ENCODE data around the gene TIE1. TPM values are rescaled to one million over a fixed set of nuclear protein-coding genes. Genes with fewer than 3 reads are reported as not detected.

TIE1 gene
- total RNA-seq = 10 to 100 TPM; 19.2 to 65.1 (median 28.4) TPM
- polyA plus RNA-seq = 10 to 100 TPM; 25.1 to 37.6 TPM
- long read RNA-seq, donor 1, transcript TIE1-201 (23 exons, 3,882 nt) = major isoform, 15 of 41 reads
- long read RNA-seq, donor 1, partial matches to known transcripts = 16 of 41 reads
- long read RNA-seq, donor 1, other reads (novel, unspliced or antisense) = 9 of 41 reads
- long read RNA-seq, donor 2, transcript TIE1-201 (23 exons, 3,882 nt) = major isoform, 28 of 86 reads
- long read RNA-seq, donor 2, partial matches to known transcripts = 26 of 86 reads
- long read RNA-seq, donor 2, other reads (novel, unspliced or antisense) = 32 of 86 reads
- long read RNA-seq, donor 3, transcript TIE1-201 (23 exons, 3,882 nt) = major isoform, 19 of 55 reads
- long read RNA-seq, donor 3, partial matches to known transcripts = 18 of 55 reads
- long read RNA-seq, donor 3, other reads (novel, unspliced or antisense) = 18 of 55 reads

DNA sequence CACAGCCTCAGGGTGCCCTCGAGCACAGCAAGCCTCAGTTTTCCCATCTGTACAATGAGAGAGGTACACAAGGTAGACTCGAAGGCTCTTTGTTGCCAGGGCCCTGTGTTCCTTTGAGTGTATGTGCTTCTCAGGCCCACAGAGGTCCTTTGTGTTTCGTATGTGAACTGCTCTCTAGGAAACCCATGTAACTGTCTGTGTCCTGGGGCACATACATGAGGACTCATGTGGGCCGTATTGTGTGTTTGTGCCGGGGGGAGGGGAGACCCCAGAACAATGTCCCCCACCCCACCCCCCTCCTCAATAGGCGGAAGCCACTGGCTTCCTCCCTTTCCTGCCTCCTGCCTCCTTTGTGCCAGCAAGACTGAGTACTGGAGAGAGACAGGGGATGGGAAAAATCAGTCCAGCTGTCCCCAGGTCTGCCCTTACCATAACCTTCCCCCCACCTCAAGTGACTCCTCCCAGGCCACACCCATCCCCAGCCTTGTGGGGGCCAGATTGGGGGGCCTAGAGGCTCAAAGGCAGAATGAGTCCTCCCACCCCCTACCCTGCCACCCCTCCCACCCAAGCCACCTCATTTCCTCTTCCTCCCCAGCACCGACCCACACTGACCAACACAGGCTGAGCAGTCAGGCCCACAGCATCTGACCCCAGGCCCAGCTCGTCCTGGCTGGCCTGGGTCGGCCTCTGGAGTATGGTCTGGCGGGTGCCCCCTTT, at the start of gene TIE1:
TSS of gene TIE1 (plus strand) at position 605 of the 717 bp plus-strand sequence. CDS start at position 695, 90 bp downstream.
- peak in 1 of 2 donors; percentile 57 for TF ChIP-seq POLR2A (IDR thresholded peaks at IDR 0.05)
- TF ChIP-seq, protein P1, sequence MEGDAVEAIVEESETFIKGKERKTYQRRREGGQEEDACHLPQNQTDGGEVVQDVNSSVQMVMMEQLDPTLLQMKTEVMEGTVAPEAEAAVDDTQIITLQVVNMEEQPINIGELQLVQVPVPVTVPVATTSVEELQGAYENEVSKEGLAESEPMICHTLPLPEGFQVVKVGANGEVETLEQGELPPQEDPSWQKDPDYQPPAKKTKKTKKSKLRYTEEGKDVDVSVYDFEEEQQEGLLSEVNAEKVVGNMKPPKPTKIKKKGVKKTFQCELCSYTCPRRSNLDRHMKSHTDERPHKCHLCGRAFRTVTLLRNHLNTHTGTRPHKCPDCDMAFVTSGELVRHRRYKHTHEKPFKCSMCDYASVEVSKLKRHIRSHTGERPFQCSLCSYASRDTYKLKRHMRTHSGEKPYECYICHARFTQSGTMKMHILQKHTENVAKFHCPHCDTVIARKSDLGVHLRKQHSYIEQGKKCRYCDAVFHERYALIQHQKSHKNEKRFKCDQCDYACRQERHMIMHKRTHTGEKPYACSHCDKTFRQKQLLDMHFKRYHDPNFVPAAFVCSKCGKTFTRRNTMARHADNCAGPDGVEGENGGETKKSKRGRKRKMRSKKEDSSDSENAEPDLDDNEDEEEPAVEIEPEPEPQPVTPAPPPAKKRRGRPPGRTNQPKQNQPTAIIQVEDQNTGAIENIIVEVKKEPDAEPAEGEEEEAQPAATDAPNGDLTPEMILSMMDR (IDR thresholded peaks at IDR 0.05) = no peak
- DNase-seq (peak in 4 of 5 donors; percentile 46 to 76 (median 72)), ATAC-seq (peak; percentile 60 to 89 (median 68))
- no peaks in the 10 kb centered on the region for H3K9me3 ChIP-seq
- 54 to 63% (median 61%) methylated on average over 9 to 10 of the region's 10 CpGs for WGBS, 4 donors
- intact Hi-C loops (cut with DNase I) = loop anchor here in 4 of 10 donors (5.0 kb wide), 5 partner anchors 42 to 67 kb away; partner anchors contain the start of gene ELOVL1 (in 1 of the 4)
- H3K27ac ChIP-seq = peak within 1 kb of the TSS; percentile 66 to 93 (median 80)
- no peaks in the 10 kb centered on the region for H3K27me3 ChIP-seq
- H3K4me3 ChIP-seq = peak within 1 kb of the TSS; percentile 27 to 66 (median 52)
- H3K4me1 ChIP-seq = peaks cover 0 to 54% (median 37%) of the 10 kb centered on the region in 12 donors
- H3K36me3 ChIP-seq = peaks cover 0 to 6% (median 0%) of the 10 kb centered on the region in 9 donors

DNA sequence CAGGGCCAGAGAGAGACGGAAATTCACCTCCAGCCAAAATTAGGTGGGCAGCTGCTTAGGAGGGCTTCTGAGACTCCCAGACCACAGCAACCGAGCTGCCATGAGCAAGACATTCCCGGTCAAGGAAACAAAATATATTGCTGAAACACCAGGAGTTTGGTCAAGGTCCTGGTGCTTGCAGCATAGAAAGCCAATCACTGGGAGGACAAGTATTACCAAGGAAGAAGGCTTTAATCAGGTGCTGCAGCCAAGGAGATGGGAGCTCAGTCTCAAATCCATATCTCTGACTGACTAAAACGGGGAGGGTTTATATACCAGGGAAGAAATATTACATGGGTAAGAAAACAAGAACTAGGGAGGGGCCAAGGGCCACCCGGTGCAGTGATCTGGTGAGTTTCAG, 49.8 kb upstream of the TIE1 start:
- H3K4me3 ChIP-seq = no peak overlapping the region
- H3K27me3 ChIP-seq = no peaks in the 10 kb centered on the region
- no peaks in the 10 kb centered on the region for H3K36me3 ChIP-seq
- intact Hi-C loops (cut with DNase I) = no loop called here
- WGBS, 4 donors = 89 to 92% (median 90%) methylated on average over 5 of the region's 5 CpGs
- no peak overlapping the region for H3K27ac ChIP-seq
- DNase-seq (no peak), ATAC-seq (no peak)
- H3K9me3 ChIP-seq = peaks cover 0 to 4% (median 0%) of the 10 kb centered on the region in 12 donors
- H3K4me1 ChIP-seq = peaks cover 0 to 11% (median 0%) of the 10 kb centered on the region in 12 donors
- TF ChIP-seq POLR2A (IDR thresholded peaks at IDR 0.05) = no peak
- TF ChIP-seq, protein P1 (IDR thresholded peaks at IDR 0.05) = no peak

DNA sequence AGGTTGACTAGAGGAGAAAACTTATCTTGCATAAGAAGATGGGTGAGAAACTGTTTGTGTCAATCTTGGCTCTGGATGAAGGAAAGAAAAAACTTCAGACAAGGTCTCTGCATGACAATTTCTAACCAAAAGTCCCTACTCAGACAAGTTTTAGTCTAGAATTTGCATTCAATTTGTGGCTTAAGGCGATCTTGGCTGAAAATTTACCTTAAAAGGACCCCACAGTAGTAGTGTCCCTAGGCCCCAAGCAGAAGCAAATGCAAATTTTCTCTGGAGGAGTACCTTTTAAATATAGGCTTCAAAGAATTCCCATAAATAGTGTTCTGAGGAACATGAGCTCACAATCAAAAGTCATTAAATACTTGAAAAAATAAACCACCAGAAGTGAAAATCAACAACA, 48.6 kb upstream of the TIE1 start:
- intact Hi-C loops (cut with DNase I) = no loop called here
- H3K9me3 ChIP-seq = peaks cover 0 to 3% (median 0%) of the 10 kb centered on the region in 12 donors
- H3K27me3 ChIP-seq = no peaks in the 10 kb centered on the region
- H3K4me3 ChIP-seq = no peak overlapping the region
- H3K36me3 ChIP-seq = no peaks in the 10 kb centered on the region
- no peak for ATAC-seq
- no peak for TF ChIP-seq POLR2A (IDR thresholded peaks at IDR 0.05)
- TF ChIP-seq, protein P1 (IDR thresholded peaks at IDR 0.05) = no peak
- H3K27ac ChIP-seq = no peak overlapping the region
- peaks cover 0 to 21% (median 0%) of the 10 kb centered on the region in 12 donors for H3K4me1 ChIP-seq
- no peak for DNase-seq
- 89 to 95% (median 92%) methylated on average over 1 of the region's 1 CpG for WGBS, 4 donors

DNA sequence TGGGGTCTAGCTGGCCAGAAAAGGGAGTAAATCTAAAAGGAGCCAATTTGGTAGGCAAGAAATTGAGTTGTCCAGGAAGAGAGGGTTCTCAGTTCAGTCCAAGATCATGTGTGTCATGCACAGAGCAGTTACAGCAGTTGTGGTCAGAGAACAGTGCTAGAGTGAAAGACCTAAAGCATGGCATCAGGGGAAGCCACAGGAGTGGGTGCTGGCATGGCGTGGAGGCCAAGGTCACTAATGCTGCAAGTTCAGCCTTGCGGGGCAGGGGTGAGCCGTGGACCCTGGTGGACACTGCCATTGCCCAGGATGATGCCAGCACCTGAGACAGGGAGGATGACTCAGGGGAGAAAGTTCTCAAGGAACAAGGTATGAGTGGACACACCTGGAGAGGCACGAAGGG, 47.6 kb upstream of the TIE1 start:
- Histone ChIP-seq H3K4me1 (peaks cover 0 to 21% (median 0%) of the 10 kb centered on the region in 12 donors), H3K4me3 (no peak overlapping the region), H3K36me3 (no peaks in the 10 kb centered on the region), H3K27ac (no peak overlapping the region), H3K27me3 (no peaks in the 10 kb centered on the region), H3K9me3 (no peaks in the 10 kb centered on the region)
- DNase-seq = no peak
- TF ChIP-seq, protein P1 (IDR thresholded peaks at IDR 0.05) = no peak
- no peak for TF ChIP-seq POLR2A (IDR thresholded peaks at IDR 0.05)
- 88 to 94% (median 93%) methylated on average over 4 of the region's 4 CpGs for WGBS, 4 donors
- intact Hi-C loops (cut with DNase I) = no loop called here
- no peak for ATAC-seq
